ENCODE measurements around the gene C1orf185.
"Not testable (repeated sequence)": the region's sequence is repeated elsewhere in the genome, so short reads cannot be mapped to it uniquely, and the experiment has no call there.

Gene C1orf185

GRCh38 chr1:51154776-51155175 lies 52.7 kb downstream of the C1orf185 start:
- TF ChIP-seq CTCF (IDR thresholded peaks at IDR 0.05; ENCODE audit: control extremely low read depth, extremely low read depth, low read depth, missing control alignments): no peak
- CTCF ChIA-PET: interaction anchor here (0.9 to 1.9 kb wide), 4 partner anchors 34 to 586 kb away, joined by 3 to 5 read pairs (median 3); no protein-coding TSS in a partner anchor
- POLR2A ChIA-PET: no interaction called here
- no peak for DNase-seq (ENCODE audit: extremely low spot score)

- POLR2A ChIA-PET: no interaction called here
- CTCF ChIA-PET: no interaction called here
- TF ChIP-seq CTCF (IDR thresholded peaks at IDR 0.05; ENCODE audit: control extremely low read depth, extremely low read depth, low read depth, missing control alignments): no peak
- no peak for DNase-seq (ENCODE audit: extremely low spot score)
Observed at GRCh38 chr1:51156752-51157151, 54.7 kb downstream of the C1orf185 start.

GRCh38 chr1:51157395-51157794 lies 55.4 kb downstream of the C1orf185 start:
- no peak for TF ChIP-seq CTCF (IDR thresholded peaks at IDR 0.05; ENCODE audit: control extremely low read depth, extremely low read depth, low read depth, missing control alignments)
- DNase-seq (ENCODE audit: extremely low spot score): no peak
- POLR2A ChIA-PET: no interaction called here
- CTCF ChIA-PET: no interaction called here

GRCh38 chr1:51158263-51158662 lies 56.2 kb downstream of the C1orf185 start:
- ChIA-PET CTCF (interaction anchor here (1.4 kb wide), 1 partner anchor 9 kb away, joined by 5 read pairs; no protein-coding TSS in a partner anchor), POLR2A (no interaction called here)

GRCh38 chr1:51162560-51162959 lies 60.5 kb downstream of the C1orf185 start:
- POLR2A ChIA-PET; DNase-seq (ENCODE audit: extremely low spot score): not testable (repeated sequence)
- CTCF ChIA-PET: interaction anchor here (1.1 kb wide), 1 partner anchor 20 kb away, joined by 3 read pairs; no protein-coding TSS in a partner anchor

More at GRCh38 chr1:51158263-51158662, 56.2 kb downstream of the C1orf185 start:
- DNase-seq (ENCODE audit: extremely low spot score): no peak
- TF ChIP-seq CTCF (IDR thresholded peaks at IDR 0.05; ENCODE audit: control extremely low read depth, extremely low read depth, low read depth, missing control alignments): no peak

- no peak for DNase-seq (ENCODE audit: extremely low spot score)
- no peak for TF ChIP-seq CTCF (IDR thresholded peaks at IDR 0.05; ENCODE audit: control extremely low read depth, extremely low read depth, low read depth, missing control alignments)
- CTCF ChIA-PET: interaction anchor here (1.0 to 2.0 kb wide), 3 partner anchors 23 to 68 kb away, joined by 3 to 7 read pairs (median 3); no protein-coding TSS in a partner anchor
- POLR2A ChIA-PET: no interaction called here
Observed at GRCh38 chr1:51165540-51165939, 63.5 kb downstream of the C1orf185 start.

- ChIA-PET CTCF (interaction anchor here (1.1 to 4.3 kb wide), 5 partner anchors 9 to 23 kb away, joined by 3 to 12 read pairs (median 5); no protein-coding TSS in a partner anchor), POLR2A (no interaction called here)
- no peak for DNase-seq (ENCODE audit: extremely low spot score)
- no peak for TF ChIP-seq CTCF (IDR thresholded peaks at IDR 0.05; ENCODE audit: control extremely low read depth, extremely low read depth, low read depth, missing control alignments)
Observed at GRCh38 chr1:51168266-51168845, 66.3 kb downstream of the C1orf185 start.
